CD4-positive, alpha-beta T cell treated with Interleukin-4 for 4 hours (primary cell): ENCODE measurements around the gene LIM2.

Experiments used
- DNase-seq: peaks from one replicate; pipeline ENCODE4 v3.0.0-alpha.2; 2020

Gene LIM2

DNA sequence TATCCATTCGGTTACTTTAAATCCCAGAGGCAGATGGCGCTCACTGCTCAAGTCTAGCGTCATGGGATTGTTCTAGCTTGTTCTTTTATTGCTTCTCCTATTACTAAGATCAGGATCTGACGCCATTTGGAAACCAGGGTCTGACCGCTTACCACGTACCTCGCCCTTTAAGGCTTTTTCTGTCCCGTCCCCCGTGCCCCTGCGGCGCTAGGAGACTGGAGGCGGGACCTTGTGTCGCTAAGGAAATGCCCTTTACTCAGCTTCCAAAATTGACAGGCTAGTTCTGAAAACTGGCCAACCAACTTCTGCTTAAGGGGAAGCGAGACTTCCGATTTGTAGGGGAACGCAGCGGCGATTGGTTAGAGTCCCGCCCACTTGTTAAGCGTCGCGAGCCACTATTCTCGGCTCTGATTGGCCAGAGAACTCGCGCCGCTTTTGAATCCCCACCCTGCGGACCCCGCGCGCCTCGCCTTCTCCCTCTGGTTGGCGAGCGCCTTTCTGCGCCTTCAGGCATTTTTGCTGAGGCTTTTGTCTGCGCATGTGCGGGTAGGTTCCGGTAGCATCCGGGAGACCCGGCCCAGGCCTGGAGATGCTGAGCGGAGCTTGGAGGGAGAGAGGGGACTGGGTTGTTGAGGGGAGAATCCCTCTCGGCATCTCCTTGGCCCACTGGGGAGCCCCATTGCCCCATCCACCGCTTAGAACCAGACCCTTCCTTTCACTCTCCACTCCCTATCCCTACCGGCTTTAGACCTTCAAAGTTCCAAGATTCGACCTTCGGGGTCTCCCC lies 6.5 kb upstream of the LIM2 start:
- DNase-seq: peak; percentile 95

DNA sequence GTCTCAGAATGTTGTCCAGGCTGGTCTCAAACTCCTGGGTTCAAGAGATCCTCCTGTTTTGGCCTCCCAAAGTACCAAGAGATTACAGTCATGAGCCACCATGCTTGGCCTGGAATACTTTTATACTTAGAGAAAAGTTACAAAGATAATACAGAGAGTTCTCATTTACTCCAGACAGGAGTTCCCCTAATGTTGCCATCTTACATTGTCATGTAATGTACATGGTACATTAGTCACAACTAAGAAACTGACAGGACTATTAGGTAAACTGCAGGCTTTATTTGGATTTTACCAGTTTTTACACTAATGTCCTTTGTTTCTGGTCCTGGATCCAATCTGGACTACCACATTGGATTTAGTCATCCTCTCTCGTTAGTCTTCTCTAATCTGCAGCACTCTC lies 4.9 kb upstream of the LIM2 start:
- DNase-seq: no peak

GRCh38 chr19:51391073-51391611 lies 3.4 kb upstream of the LIM2 start:
- no peak for DNase-seq

GRCh38 chr19:51389143-51389542 lies 1.4 kb upstream of the LIM2 start:
- no peak for DNase-seq

DNA sequence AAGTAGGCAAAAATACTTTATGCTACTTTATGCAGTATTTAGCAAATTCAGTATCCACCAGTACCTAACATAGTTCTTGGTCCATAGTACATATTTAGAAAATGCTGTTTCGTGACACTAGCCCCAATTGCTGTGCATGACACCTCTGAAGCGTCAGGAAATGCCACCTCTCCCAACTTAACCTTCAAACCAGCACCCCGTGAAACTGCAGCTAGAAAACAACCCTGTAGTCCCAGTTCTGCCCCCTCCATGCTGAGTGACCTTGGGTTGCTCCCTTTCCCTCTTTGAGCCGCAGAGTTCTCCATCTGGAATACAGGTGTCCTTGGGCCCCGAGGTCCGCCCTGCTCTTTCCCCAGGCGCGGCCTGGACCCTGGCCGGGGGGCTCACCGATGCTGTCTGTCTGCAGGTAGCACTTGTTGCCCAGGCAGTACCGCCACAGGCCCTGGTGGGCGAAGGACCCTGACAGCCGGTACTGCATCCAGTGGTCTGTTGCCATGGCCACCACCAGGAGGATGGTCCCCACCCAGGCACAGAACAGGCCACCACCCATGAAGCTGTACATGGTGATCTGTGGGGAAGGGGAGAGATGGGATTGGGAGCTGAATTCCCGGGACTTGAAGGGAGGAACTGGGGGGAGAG lies 773 bp downstream of the LIM2 start:
- DNase-seq: no peak

- no peak for DNase-seq
Observed at GRCh38 chr19:51382004-51382403, 5.8 kb downstream of the LIM2 start.

DNA sequence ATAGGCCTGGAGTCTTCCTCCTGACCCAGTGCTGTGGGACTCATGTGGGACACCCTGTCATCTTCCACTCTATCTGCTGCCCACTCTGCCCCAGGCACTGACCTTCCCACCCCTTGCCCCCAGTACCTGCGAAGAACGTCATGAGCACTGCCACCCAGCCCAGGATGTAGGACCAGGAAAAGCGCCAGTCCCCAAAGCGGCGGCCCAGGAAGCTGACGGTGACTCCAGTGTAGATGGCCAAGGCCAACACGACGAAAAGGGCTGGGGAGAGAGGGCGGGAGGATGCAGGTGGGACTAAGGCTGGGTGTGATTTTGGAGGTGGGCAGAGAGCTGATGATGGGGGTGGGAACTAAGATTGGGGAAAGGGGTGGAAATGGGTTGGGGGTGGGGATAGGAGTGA lies 7.4 kb downstream of the LIM2 start:
- DNase-seq: no peak

- no peak for DNase-seq
Observed at GRCh38 chr19:51377422-51377821, 10.4 kb downstream of the LIM2 start.

GRCh38 chr19:51375504-51376221 lies 12.1 kb downstream of the LIM2 start:
- no peak for DNase-seq

DNA sequence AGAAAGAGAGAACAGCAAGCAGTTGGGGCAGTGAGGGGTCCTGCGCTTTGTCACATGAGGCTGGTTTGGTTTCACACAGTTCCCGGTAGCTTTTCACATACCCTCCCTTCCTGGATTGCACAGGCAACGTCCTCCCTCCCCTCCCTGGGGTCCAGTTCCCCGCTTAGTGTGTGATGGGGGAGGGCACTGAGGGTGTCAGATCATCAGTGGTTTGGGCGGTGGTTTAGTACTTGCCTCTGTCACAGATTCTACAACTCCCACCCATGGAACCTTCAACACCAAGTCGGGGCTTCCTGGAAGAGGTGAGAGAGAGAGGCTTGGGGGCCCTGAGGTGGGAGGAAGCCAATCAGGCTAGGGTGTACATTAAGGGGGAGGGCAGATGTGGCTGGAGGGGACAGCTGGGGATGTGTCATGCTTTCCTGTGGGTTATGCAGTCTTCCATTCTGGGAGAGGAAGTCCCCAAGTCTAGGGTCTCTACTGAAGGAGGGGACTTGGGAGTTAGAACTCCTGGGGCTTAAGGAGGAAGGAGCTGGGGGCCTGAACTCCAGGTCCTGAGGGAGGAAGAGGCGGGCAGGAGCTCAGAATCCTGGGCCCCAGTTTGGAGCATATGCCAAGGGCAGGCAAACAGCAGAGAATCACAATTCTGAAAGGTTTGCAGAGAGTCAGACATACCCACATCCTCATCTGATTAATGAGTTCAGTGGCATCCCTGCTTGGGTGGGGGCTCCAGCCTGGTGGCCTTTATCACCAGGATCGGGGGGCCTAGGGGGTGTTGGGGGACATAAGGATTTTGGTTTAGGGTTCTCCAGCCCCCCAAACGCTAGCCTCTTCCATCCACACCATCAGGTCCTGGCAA lies 14.9 kb downstream of the LIM2 start, which contains the start of gene NKG7:
Gene NKG7 (minus strand): TSS at position 6 of the 856 bp plus-strand sequence. CDS start 119 bp downstream, outside the sequence.
- peak; percentile 92 for DNase-seq

DNA sequence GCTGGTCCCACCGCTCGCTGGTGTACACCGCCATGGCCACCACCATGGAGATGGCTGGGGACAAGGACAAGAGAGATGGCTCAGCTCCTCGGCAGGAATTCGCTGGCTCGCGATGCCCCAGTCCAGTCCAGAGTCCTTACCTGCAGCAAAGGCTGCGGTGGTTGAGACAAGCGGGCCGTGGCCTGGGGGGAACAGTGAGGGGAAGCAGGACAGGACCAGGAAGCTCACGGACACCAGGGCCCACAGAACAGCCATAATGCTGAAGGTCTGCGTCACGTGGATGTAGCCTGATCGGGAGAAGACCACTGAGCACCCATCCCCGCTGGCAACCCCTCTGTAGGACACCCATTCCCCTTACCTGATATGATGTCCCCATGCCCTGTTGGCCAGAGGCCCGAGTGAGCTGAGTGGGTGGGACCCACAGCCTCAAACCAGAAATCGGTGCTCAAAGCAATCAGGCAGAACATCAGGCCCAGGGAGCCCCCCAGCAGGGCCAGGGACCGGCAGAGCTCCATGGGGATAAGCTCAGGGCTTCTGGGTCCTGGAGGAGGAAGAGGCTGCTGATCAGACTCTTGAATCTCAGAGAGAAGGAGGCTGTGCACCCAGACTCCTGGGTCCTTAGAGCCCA lies 15.6 kb downstream of the LIM2 start:
- no peak for DNase-seq

GRCh38 chr19:51371186-51371690 lies 16.5 kb downstream of the LIM2 start:
- DNase-seq: no peak

GRCh38 chr19:51370230-51370629 lies 17.5 kb downstream of the LIM2 start:
- DNase-seq: no peak

- DNase-seq: peak; percentile 41
Observed at GRCh38 chr19:51368366-51369282, 19.1 kb downstream of the LIM2 start, which contains the start of gene CLDND2. Gene CLDND2 (minus strand): TSS chr19:51369003. CDS start chr19:51368577, 426 bp downstream.

DNA sequence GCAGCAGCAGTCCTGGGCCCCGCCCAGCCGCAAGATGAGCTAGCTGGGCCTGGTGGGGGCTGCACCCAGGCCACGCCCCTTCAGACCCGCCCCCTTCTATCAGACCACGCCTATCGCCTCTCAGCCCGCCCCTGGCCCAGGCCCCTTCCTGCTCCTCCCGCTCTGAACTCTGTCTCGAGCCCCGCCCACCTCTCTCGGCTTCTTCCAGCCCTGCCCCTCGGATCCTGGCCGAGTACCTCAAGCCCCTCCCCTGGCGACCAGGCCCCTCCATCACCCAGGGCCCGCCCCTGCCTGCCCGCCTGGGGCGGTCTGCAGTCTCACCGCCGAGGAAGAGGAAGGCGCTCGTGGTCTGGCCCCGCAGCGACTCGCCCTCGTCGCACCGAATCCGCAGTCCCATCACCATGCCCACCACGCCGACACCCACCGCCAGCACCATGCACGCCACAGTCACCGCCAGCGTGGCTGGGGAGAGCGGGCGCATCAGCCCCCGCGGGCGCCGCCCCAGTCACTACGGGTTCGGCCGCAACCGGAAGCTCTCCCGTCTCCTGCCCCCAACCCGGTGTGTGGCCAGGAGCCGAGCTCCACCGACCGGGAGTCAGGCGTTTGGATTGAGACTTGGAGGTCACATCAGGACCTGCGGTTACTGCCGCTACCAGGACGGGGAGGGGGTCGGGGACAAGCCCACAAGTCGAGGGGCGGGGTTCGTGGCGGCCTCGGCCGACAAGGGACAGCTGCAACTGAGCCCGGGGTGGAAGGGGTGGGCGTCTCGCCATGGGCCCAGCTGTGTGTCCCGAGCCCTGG lies 20.0 kb downstream of the LIM2 start:
- peak; percentile 97 for DNase-seq

DNA sequence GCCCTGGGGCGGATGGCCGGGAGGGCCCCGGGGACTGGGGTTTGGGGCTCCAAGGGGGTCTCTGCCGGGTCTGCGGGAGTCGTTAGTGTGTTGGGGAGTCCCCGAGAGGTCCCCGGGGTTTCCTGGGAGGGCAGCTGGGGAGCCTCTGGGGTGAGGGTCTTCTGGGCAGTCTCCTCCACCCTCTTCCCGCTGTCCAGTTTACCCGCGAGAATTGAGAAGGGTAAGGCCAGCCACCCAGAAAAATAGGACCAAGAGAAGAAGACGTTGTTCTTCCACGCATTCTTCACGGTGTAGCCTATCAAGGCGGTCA lies 20.6 kb downstream of the LIM2 start:
- no peak for DNase-seq

GRCh38 chr19:51366389-51367254 lies 21.2 kb downstream of the LIM2 start:
- peak; percentile 95 for DNase-seq

DNA sequence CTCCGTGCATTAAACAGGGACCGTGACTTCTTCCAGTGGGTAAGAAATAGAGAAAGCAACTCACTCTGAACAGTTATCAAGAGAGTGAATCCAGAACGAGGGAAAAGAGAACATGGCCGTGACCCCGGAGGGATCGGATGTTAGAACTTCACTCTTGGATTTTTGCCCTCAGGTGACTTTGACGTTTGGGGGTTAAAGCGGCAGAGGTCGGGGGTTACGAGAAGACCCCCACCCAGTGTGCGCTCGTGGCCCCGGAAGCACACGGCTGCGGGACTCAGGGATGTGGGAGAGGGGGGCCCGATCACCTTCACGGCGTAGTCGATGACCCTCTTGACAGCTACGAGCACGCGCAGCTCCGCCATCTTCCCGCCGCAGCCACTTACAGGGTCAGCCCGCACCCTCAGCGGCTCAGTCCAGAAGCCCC lies 21.8 kb downstream of the LIM2 start, which contains the start of gene ETFB:
Gene ETFB (minus strand): TSS at position 424 of the 424 bp plus-strand sequence. CDS start 62 bp downstream, at position 362.
- DNase-seq: no peak
